HepG2 (cell line): ENCODE results near the gene SPSB1. TPM values are rescaled to one million over a fixed set of nuclear protein-coding genes. Genes with fewer than 3 reads are reported as not detected.

Source experiments
- ATAC-seq: fragments of 200-7000 bp; cut with Tn5 transposase; 3 replicates; pipeline ENCODE4 v1.9.1; 2020; ENCODE audit warnings: mild to moderate bottlenecking, moderate library complexity
- BruUV-seq: library from RNA; stranded (reverse); fragments of 400-500 nt; replicated peaks from 2 replicates; lab custom pipeline; 2021; lab: Mats Ljungman, UMichigan
- CTCF ChIA-PET: fragments of 300-600 bp; formaldehyde crosslinking; extraction: SDS; loops from one replicate; lab custom pipeline; 2021; ENCODE audit warnings: low total read pairs, inconsistent platforms, low intra/inter-chr PET ratio; lab: Yijun Ruan, JAX
- POLR2A ChIA-PET: fragments of 350-600 bp; sonication (Branson Sonifier 250); formaldehyde crosslinking; loops from one replicate; lab custom pipeline; 2020; ENCODE audit warnings: antibody characterized with exemption, inconsistent platforms; lab: Yijun Ruan, JAX
- DNase-seq: peaks from one replicate; pipeline ENCODE4 v3.0.0-alpha.2; 2015; ENCODE audit warnings: low spot score
- FAIRE-seq: peaks from 3 replicates; lab custom pipeline; 2011; peaks lifted over from hg19 to GRCh38; lab: Jason Lieb, UNC
- H2AFZ ChIP-seq: one replicate; pipeline ENCODE4 v1.6.1; 2011; ENCODE audit warnings: low read length, inconsistent platforms
- H3K27ac ChIP-seq: fragments of 300-600 bp; 3 replicates; pipeline ENCODE4 v1.8.0; 2011; ENCODE audit warnings: mixed run types, mild to moderate bottlenecking, mixed read lengths, low read length, inconsistent platforms; ENCODE audit not compliant: insufficient read depth; ENCODE audit errors: extremely low read length
- H3K27me3 ChIP-seq, 2 experiments: fragments of 200-600 bp in 1 of 2; 2 replicates in 1 of 2; 3 replicates in 1 of 2; pipeline versions ENCODE4 v1.6.0 to v1.8.0; 2011; ENCODE audit warnings: low read length in 2 of 2, mild to moderate bottlenecking in 2 of 2, moderate library complexity in 2 of 2, inconsistent platforms in 1 of 2; ENCODE audit not compliant: insufficient read depth in 2 of 2, control insufficient read depth in 1 of 2
- H3K36me3 ChIP-seq, 2 experiments: fragments of 200-600 bp in 1 of 2; replicated peaks in 1 of 2; 2 replicates in 1 of 2; 3 replicates in 1 of 2; pipeline versions ENCODE4 v1.5.1 to v1.8.0; 2011; ENCODE audit warnings: low read length in 2 of 2, inconsistent platforms in 1 of 2; ENCODE audit not compliant: insufficient read depth in 2 of 2, control insufficient read depth in 1 of 2
- H3K4me1 ChIP-seq: 2 replicates; pipeline ENCODE4 v1.5.1; 2012; ENCODE audit warnings: low read length, inconsistent platforms; ENCODE audit not compliant: insufficient read depth
- H3K4me2 ChIP-seq: 2 replicates; pipeline ENCODE4 v1.6.0; 2011; ENCODE audit warnings: low read depth, low read length, inconsistent platforms
- H3K4me3 ChIP-seq, 3 experiments: fragments of 200-600 bp in 1 of 3; sonication (generic), shearing (Covaris generic) in 1 of 3; replicated peaks in 1 of 3; 2 replicates each; pipeline ENCODE4 v1.5.1; 2011 to 2016; ENCODE audit warnings: low read length in 3 of 3, inconsistent platforms in 2 of 3, low read depth in 2 of 3, mild to moderate bottlenecking in 2 of 3, control low read depth in 1 of 3, mixed read lengths in 1 of 3; ENCODE audit not compliant: insufficient read depth in 1 of 3
- H3K79me2 ChIP-seq: one replicate; pipeline ENCODE4 v1.6.1; 2011; ENCODE audit warnings: low read length, inconsistent platforms; ENCODE audit not compliant: insufficient read depth
- H3K9ac ChIP-seq: 2 replicates; pipeline ENCODE4 v1.6.0; 2011; ENCODE audit warnings: mild to moderate bottlenecking, low read depth, low read length, inconsistent platforms; ENCODE audit not compliant: insufficient read depth
- H3K9me3 ChIP-seq: 2 replicates; pipeline ENCODE4 v1.5.1; 2012; ENCODE audit warnings: mild to moderate bottlenecking, low read length
- H4K20me1 ChIP-seq: 2 replicates; pipeline ENCODE4 v1.6.0; 2011; ENCODE audit warnings: inconsistent platforms, mild to moderate bottlenecking, low read length, moderate library complexity; ENCODE audit not compliant: insufficient read depth
- AGO1 ChIP-seq: fragments of 200-400 bp; formaldehyde crosslinking; IDR thresholded peaks from 2 replicates; pipeline ENCODE4 v1.6.1; 2017; ENCODE audit warnings: mild to moderate bottlenecking, low read depth, low read length, moderate library complexity; ENCODE audit not compliant: poor library complexity, severe bottlenecking
- FOXK1 ChIP-seq: sonication (generic); formaldehyde crosslinking; IDR thresholded peaks from 2 replicates; pipeline ENCODE4 v1.4.0; 2020; ENCODE audit warnings: low read depth, missing genetic modification reagents, borderline replicate concordance
- MBD4 ChIP-seq: IDR thresholded peaks from 2 replicates; pipeline ENCODE4 v1.6.1; 2012; ENCODE audit warnings: low read length, inconsistent platforms, borderline replicate concordance
- POLR2A ChIP-seq, 2 experiments: IDR thresholded peaks; 2 replicates each; pipeline ENCODE4 v1.6.1; 2011; ENCODE audit warnings: low read depth in 2 of 2, low read length in 2 of 2, mild to moderate bottlenecking in 1 of 2, moderate library complexity in 1 of 2; ENCODE audit not compliant: insufficient read depth in 1 of 2
- SMAD3 ChIP-seq: sonication (generic); formaldehyde crosslinking; IDR thresholded peaks from 2 replicates; pipeline ENCODE4 v1.4.0; 2020; ENCODE audit warnings: missing genetic modification reagents
- ZBTB40 ChIP-seq, 2 experiments: fragments of 450-650 bp in 1 of 2; sonication (generic) in 1 of 2; formaldehyde crosslinking in 1 of 2; IDR thresholded peaks; 2 replicates each; pipeline versions ENCODE4 v1.6.1 to v1.8.0; 2016 to 2022; ENCODE audit warnings: antibody characterized with exemption in 1 of 2, mild to moderate bottlenecking in 1 of 2, missing genetic modification reagents in 1 of 2
- WGBS: methylation state at CpG from one replicate; pipeline ENCODE4 v1.1.6; 2017; ENCODE audit warnings: low lambda C conversion rate; 5-methylcytosine and 5-hydroxymethylcytosine counted together
- in situ Hi-C: cut with HindIII; loops from 2 replicates; pipeline ENCODE4 v1.10.0; 2017; ENCODE audit warnings: low pct_unique_long_range_greater_than_20kb; ENCODE audit not compliant: extremely low pct_ligation_motif_present
- intact Hi-C: fragments of 100-400 bp; cut with micrococcal nuclease; formaldehyde crosslinking; loops from one replicate; pipeline ENCODE4 v1.10.0; 2022; ENCODE audit not compliant: unreplicated experiment
- polyA plus RNA-seq, 8 experiments: library from polyadenylated mRNA; depleted of rRNA in 3 of 8; stranded (reverse) in 7 of 8; unstranded in 1 of 8; fragments of >200 nt; fragmentation: Illumina TruSeq in 4 of 8; extraction: Trizol in 4 of 8; gene quantifications; 2 replicates each; pipeline versions ENCODE4 v1.2.1 to v1.2.3, GENCODE V29; 2011 to 2016; ENCODE audit warnings: low read depth in 4 of 8, missing spikeins in 1 of 8, mixed read lengths in 1 of 8; ENCODE audit not compliant: insufficient read depth in 1 of 8
- total RNA-seq, 5 experiments: library from RNA; depleted of rRNA; stranded (reverse); fragments of >200 nt; fragmentation: Illumina TruSeq; extraction: Trizol; gene quantifications; 2 replicates each; pipeline ENCODE4 v1.2.3, GENCODE V29; 2016; ENCODE audit warnings: low read depth in 1 of 5

The SPSB1 gene
- total and polyA plus RNA-seq, 2 of the 13 experiments (the other 11 are each of a cell fraction or from before 2014, with no cell fraction given), result 5.0 to 8.0 TPM

- no peaks in the 10 kb centered on the region for H3K79me2 ChIP-seq
- FAIRE-seq, result no peak
- no peak for DNase-seq
- no peak overlapping the region for H3K4me2 ChIP-seq
- in situ Hi-C loops, result no loop called here
- H3K27me3 ChIP-seq, result no peaks in the 10 kb centered on the region
- H3K4me3 ChIP-seq, result no peak overlapping the region
- TF ChIP-seq FOXK1 (CRISPR knock-in tag) (no peak), POLR2A (IDR thresholded peaks at IDR 0.05; ENCODE audit: insufficient read depth in 1 of 2, low read depth in 2 of 2, low read length in 2 of 2) (no peak), SMAD3 (CRISPR knock-in tag) (no peak), MBD4 (no peak)
- H2AFZ ChIP-seq, result no peak overlapping the region
- CTCF ChIA-PET, result no interaction called here
- no TSS peak for BruUV-seq
- POLR2A ChIA-PET, result no interaction called here
- H3K9ac ChIP-seq, result no peak overlapping the region
- intact Hi-C loops, result no loop called here
- H3K36me3 ChIP-seq, result peaks cover 4 to 9% of the 10 kb centered on the region in 2 experiments; a peak in 2 of 5 replicates
- H3K9me3 ChIP-seq, result no peaks in the 10 kb centered on the region
- 90% methylated on average over 6 of the region's 7 CpGs for WGBS
- no peaks in the 10 kb centered on the region for H3K4me1 ChIP-seq
- H4K20me1 ChIP-seq, result no peaks in the 10 kb centered on the region
- ATAC-seq, result no peak
- no peak overlapping the region for H3K27ac ChIP-seq
These were observed 59.1 kb downstream of the SPSB1 start for GRCh38 chr1:9351654-9352271.

- no peaks in the 10 kb centered on the region for H3K79me2 ChIP-seq
These were observed 59.9 kb downstream of the SPSB1 start for GRCh38 chr1:9352377-9353134.

More at GRCh38 chr1:9352377-9353134, 59.9 kb downstream of the SPSB1 start:
- WGBS, result 91% methylated on average over 21 of the region's 22 CpGs
- H3K27me3 ChIP-seq, result no peaks in the 10 kb centered on the region
- no peak overlapping the region for H3K9ac ChIP-seq
- ChIA-PET CTCF (no interaction called here), POLR2A (interaction anchor here (0.5 kb wide), 1 partner anchor 320 kb away, joined by 3 read pairs; no protein-coding TSS in a partner anchor)
- H3K4me1 ChIP-seq, result no peaks in the 10 kb centered on the region
- no peak for TF ChIP-seq AGO1
- TF ChIP-seq ZBTB40 (IDR thresholded peaks at IDR 0.05), result no peak
- peak; percentile 51; the same call in 1 of the 2 replicates for TF ChIP-seq ZBTB40 (CRISPR knock-in tag; IDR thresholded peaks at IDR 0.05)
- no peaks in the 10 kb centered on the region for H4K20me1 ChIP-seq
- in situ Hi-C loops, result no loop called here
- ATAC-seq, result no peak
- H2AFZ ChIP-seq, result no peak overlapping the region
- H3K4me2 ChIP-seq, result no peak overlapping the region
- no peaks in the 10 kb centered on the region for H3K9me3 ChIP-seq
- intact Hi-C loops, result no loop called here
- peaks cover 4 to 12% of the 10 kb centered on the region in 2 experiments; a peak in 2 of 5 replicates for H3K36me3 ChIP-seq
- no peak for DNase-seq
- no peak for FAIRE-seq
- no peak overlapping the region for H3K4me3 ChIP-seq
- H3K27ac ChIP-seq, result no peak overlapping the region
- BruUV-seq, result no TSS peak
